HG02610 (cell line): ENCODE results near the gene ELFN1.
"Not testable (repeated sequence)": the region's sequence is repeated elsewhere in the genome, so short reads cannot be mapped to it uniquely, and the experiment has no call there.

Experiments used
- ATAC-seq: cut with Tn5 transposase; IDR thresholded peaks from one replicate; pipeline ENCODE4 v1.9.1; 2021; ENCODE audit warnings: mild to moderate bottlenecking, moderate library complexity; ENCODE audit not compliant: unreplicated experiment

The ELFN1 gene

GRCh38 chr7:1750541-1751021 lies 80.5 kb downstream of the ELFN1 start:
- no peak for ATAC-seq

- ATAC-seq: no peak
These were observed 82.0 kb downstream of the ELFN1 start for GRCh38 chr7:1752111-1752510.

GRCh38 chr7:1752771-1753563 lies 82.9 kb downstream of the ELFN1 start:
- ATAC-seq: no peak

DNA sequence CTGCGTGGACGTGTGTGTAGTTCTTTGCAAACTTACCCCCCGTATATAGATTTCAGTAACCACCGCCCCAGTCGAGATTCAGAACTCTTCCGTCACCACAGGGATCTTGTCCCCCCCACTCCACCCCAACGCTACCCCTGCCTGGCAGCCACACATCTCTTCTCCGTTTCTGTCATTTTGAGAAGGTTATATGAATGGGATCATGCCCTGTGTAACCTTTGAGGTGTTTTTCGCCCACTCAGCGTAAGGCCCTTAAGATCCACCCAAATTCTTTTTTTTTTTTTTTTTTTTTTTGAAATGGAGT lies 83.4 kb downstream of the ELFN1 start:
- ATAC-seq: no peak

DNA sequence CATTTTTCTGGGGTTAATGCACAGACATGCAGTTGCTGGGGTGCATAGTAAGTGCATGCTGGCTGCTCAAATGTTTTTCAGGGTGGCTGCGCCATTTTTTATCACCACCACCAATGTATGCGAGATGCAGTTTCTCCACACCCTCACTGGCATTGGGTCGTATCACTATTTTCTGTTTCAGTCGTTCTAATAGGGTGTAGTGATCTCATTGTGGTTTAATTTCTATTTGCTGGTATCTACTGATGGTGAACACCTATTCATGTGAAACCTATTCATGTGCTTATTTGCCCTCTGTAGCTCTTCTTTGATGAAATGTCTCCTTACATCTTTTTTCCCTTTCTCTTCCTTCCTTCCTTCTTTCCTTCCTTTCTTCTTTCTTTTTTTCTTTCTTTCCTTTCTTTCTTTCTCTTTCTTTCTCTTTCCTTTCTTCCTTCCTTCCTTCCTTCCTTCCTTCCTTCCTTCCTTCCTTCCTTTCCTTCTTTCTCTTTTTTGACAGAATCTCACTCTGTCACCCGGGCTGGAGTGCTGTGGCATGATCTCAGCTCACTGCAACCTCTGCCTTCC lies 84.3 kb downstream of the ELFN1 start:
- ATAC-seq: no peak

DNA sequence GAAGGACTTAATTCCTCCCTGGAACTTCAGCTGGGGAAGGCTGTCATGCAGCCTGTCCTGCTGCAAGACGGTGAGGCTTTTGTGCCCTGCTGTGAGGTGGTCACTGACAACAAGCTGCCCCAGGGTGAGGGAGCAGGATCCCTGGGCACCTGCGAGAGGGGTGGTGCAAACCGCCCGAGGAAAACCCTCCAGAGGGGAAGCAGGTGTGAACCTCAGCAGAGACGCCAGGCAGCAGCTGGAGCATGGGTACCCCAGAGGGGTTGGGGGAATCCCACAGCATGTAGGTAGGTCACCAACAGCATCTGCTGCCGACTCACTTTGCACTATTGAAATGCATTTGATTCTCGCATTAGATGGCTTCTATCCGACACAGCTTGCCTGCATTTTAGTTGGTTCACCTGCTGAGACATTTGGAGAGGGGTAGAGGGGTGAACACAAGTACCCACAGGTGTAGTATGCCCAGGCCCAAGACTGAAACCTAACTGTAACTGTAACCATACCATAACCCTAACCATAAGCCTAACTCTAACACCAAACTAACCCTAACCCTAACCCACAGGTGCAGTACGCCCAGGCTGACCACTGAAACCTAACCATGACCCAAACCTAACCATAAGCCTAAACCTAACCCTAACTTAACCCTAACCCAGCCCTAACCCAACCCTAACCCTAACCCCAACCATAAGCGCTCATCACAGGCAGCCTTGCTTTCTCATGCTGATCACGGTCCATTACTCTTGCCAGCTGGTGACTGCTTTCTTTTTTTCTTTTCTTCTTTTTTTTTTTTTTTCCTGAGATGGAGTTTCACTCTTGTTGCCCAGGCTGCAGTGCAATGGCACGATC lies 85.9 kb downstream of the ELFN1 start:
- no peak for ATAC-seq

DNA sequence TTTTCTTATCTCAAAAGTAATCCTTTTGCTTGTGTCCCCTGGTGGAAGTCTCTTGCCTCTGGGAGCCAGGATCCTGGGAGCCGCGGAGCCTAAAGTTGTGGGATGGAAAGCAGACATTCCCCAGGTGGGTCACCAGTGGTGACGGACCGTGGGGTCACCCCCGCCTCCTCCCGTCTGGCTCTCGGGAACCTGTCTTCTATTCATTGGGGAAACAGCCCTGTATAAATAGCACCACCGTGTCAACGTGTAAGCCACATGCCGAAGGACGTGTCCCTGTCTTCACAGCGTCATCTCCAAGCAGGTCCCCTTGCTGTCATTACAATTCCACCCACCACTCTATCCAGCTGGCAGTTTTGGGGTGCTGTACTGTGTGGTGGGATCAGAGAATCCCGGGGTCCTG lies 87.5 kb downstream of the ELFN1 start:
- ATAC-seq: no peak

- ATAC-seq: no peak
These were observed 88.2 kb downstream of the ELFN1 start for GRCh38 chr7:1758028-1758858.

- no peak for ATAC-seq
These were observed 88.9 kb downstream of the ELFN1 start for GRCh38 chr7:1758859-1759521.

DNA sequence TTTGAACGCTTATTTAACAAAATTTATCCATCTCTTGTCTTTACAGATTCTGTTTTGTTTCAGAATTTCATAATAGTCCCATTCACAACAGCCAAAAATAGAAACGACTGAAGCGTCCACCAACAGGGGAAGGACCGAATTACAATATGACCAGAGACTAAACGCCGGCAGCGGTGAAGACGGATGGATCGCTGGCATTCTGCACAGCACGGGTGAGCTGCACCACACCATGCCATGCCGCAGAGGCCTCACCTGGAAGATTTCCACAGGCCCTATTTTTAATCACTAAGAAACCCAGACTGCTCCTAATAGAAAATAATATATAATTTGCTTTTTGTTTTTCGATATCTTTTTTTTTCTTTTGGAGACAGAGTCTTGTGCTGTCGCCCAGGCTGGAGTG lies 91.0 kb downstream of the ELFN1 start:
- ATAC-seq: no peak

GRCh38 chr7:1761774-1762173 lies 91.7 kb downstream of the ELFN1 start:
- ATAC-seq: no peak

DNA sequence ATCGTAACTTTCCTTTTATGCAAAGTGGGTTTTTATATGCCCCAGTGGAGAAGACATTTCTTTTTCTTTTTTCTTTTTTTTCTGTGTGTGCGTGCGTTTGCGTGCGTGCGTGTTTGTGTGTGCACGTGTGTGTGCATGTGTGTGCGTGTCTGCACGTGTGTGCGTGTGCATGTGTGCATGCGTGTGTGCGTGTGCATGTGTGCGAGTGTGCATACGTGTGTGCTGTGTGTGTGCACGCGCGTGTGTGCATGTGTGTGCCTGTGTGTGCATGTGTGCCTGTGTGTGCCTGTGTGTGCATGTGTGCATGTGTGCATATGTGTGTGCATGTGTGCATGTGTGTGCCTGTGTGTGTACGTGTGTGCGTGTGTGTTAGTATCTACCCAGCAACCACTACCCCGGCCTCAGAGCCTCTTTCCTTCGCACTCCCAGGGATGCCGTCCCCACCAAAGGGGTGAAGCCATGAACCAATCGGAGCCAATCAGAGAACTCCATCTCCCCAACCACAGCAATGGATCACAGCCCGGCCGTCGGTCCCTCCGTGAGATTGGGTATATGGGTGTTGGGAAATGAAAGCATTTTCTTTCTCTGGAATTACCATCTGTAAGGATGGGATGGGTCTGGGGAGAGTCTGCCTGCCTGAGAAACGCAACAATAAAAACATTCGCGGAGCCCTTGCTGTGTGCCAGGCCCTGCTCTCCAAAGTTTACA lies 92.3 kb downstream of the ELFN1 start:
- no peak for ATAC-seq

DNA sequence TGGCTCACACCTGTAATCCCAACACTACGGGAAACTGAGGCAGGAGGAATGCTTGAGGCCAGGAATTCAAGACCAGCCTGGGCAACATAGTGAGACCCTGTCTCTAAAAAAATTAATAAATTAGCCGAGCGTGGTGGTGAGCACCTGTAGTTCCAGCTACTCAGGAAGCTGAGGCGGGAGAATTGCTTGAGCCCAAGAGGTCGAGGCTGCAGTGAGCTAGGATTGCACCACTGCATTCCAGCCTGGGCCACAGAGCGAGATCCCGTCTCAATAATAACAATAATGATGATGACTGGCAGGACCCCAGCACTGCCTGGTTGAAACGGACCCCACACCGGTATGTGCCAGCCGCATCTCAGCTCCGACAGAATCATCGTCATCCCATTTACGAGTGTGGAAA lies 93.0 kb downstream of the ELFN1 start:
- ATAC-seq: no peak

DNA sequence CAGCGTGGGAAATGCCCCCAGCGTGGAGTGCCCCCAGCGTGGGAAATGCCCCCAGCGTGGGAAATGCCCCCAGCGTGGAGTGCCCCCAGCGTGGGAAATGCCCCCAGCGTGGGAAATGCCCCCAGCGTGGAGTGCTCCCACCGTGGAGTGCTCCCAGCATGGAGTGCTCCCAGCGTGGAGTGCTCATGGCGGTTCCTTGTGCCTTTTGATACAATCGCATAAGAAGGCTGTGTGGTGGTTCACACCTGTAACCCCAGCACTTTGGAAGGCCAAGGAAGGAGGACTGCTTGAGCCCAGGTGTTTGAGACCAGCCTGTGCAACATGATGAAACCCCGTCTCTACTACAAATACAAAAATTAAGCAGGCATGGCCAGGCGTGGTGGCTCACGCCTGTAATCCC lies 93.8 kb downstream of the ELFN1 start:
- ATAC-seq: not testable (repeated sequence)

- ATAC-seq: no peak
These were observed 95.3 kb downstream of the ELFN1 start for GRCh38 chr7:1765336-1765735.

- no peak for ATAC-seq
These were observed 97.4 kb downstream of the ELFN1 start for GRCh38 chr7:1767524-1767923.

GRCh38 chr7:1768832-1769231 lies 98.8 kb downstream of the ELFN1 start:
- ATAC-seq: no peak

GRCh38 chr7:1769286-1770200 lies 99.5 kb downstream of the ELFN1 start:
- no peak for ATAC-seq

GRCh38 chr7:1770331-1770730 lies 100.3 kb downstream of the ELFN1 start:
- no peak for ATAC-seq
